RWPE1 (cell line): ENCODE measurements around the gene FAM120C.

Experiments used
- CTCF ChIA-PET: fragments of 350-600 bp; sonication (Branson Sonifier 250); formaldehyde crosslinking; extraction: SDS; loops from one replicate; lab custom pipeline; 2021; lab: Yijun Ruan, JAX
- POLR2A ChIA-PET: fragments of 400-600 bp; formaldehyde crosslinking; extraction: SDS; loops from one replicate; lab custom pipeline; 2020; ENCODE audit warnings: antibody characterized with exemption; ENCODE audit not compliant: low non-redundant PET; lab: Yijun Ruan, JAX
- DNase-seq: peaks from one replicate; pipeline ENCODE4 v3.0.0; 2012; ENCODE audit warnings: low spot score
- H3K27ac ChIP-seq: fragments of 450-650 bp; 2 replicates; pipeline ENCODE4 v1.5.1; 2017
- TF ChIP-seq, protein P1 (sequence below): fragments of 450-650 bp; conservative IDR thresholded peaks from 2 replicates; pipeline ENCODE4 v1.5.1; 2017; ENCODE audit warnings: low read depth, mild to moderate bottlenecking

FAM120C gene

DNA sequence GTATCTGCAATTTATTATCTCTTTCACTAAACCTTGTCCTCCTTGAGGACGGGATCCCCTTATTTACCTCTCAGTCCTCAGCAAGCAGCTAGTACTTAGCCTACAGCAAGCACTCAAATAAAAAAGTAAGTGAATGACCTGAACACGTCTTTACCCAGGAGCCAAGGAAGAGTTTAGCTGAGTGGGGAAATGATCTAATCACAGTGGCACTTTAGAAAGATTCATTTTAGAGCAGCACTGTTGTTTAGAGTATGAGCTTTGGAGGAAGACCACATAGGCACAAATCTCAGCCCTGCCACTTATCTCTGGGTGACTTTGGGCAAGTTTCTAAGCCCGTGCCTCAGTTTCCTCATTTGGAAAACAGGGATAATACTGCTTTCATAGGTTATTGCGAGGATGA is 2.7 kb downstream of the FAM120C start:
- ChIA-PET CTCF (interaction anchor here (0.6 kb wide), 1 partner anchor 470 kb away, joined by 4 read pairs; no protein-coding TSS in a partner anchor), POLR2A (interaction anchor here (1.1 kb wide), 1 partner anchor 137 kb away, joined by 4 read pairs; no protein-coding TSS in a partner anchor)
- DNase-seq, result no peak
- H3K27ac ChIP-seq, result no peak overlapping the region
- TF ChIP-seq, protein P1, sequence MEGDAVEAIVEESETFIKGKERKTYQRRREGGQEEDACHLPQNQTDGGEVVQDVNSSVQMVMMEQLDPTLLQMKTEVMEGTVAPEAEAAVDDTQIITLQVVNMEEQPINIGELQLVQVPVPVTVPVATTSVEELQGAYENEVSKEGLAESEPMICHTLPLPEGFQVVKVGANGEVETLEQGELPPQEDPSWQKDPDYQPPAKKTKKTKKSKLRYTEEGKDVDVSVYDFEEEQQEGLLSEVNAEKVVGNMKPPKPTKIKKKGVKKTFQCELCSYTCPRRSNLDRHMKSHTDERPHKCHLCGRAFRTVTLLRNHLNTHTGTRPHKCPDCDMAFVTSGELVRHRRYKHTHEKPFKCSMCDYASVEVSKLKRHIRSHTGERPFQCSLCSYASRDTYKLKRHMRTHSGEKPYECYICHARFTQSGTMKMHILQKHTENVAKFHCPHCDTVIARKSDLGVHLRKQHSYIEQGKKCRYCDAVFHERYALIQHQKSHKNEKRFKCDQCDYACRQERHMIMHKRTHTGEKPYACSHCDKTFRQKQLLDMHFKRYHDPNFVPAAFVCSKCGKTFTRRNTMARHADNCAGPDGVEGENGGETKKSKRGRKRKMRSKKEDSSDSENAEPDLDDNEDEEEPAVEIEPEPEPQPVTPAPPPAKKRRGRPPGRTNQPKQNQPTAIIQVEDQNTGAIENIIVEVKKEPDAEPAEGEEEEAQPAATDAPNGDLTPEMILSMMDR, result no peak

DNA sequence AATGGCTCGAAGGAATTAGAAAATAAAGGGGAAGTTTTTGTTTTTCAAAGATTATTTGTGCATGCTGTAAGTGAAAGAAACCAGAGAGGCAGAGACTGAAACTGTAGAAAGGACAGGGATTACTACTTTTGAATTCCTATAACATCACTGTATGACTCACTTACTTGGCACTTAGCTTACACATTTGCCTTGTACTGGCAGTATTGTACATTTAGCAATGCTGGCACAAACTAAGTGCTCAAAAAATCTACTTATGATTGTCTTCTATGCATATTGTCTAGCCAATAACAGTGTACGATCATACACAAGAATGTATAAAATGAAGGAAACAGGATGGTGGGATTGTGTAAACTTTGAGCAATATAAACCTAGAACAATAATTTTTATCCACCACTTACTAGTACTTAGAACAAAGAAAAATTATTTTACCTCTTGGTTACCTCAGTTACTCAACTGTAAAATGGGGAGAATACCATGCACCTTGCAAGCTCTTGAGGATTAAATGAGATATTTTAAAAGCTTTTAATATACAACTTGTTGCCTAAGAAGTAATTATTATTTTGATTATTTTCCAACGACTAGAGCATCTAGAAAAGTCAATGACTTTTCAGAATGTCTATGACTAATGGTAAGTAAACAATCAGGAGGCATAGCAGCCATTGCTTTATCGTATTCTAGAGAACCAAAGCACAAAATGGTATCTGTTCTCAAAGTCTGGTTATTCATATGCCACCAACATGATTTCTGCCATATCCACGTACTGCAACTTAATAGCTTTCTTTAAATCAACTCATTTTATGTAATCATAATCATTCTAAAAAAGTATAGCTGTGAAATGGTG is 4.7 kb downstream of the FAM120C start:
- ChIA-PET POLR2A (no interaction called here), CTCF (no interaction called here)
- DNase-seq, result peak; percentile 64
- H3K27ac ChIP-seq, result no peak overlapping the region
- TF ChIP-seq, protein P1, result no peak

DNA sequence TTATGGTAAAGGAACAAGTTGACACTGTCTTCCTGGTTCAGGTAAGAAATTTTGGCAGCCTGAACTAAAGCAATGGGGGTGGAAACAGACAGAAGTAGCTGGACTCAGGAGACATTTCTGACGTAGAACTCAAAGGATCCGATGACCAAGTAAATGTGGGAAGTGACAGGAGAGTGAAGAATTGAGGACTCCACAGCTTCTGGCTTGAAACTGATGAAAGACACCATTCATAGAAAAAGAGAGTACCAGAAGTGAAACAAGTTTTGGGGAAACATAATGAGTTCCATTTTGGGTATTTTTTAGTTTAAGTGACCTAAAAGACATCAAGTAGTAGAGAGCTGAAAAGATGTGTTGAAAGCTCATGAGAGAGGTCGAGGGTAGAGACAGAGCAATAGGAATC is 5.7 kb downstream of the FAM120C start:
- POLR2A ChIA-PET, result no interaction called here
- H3K27ac ChIP-seq, result no peak overlapping the region
- TF ChIP-seq, protein P1, result no peak
- CTCF ChIA-PET, result no interaction called here
- DNase-seq, result no peak

DNA sequence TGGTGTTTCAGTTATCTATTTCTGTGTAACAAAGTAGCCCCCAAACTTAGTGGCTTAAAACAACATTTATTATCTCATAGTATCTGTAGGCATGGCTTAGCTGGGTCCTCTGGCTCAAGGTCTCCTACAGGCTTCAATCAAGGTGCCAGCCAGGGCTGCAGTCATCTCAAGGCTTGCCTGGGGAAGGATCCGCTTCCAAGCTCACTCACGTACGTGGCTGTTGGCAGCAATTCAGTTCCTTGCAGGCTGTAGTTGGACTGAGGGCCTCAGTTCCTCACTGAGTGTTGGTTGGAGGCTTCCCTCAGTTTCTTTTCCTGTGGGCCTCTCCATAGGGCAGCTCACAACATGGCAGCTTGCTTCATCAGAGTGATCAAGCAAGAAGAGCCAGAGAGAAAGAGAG is 9.3 kb downstream of the FAM120C start:
- POLR2A ChIA-PET, result interaction anchor here (0.8 kb wide), 1 partner anchor 266 kb away, joined by 4 read pairs; no protein-coding TSS in a partner anchor
- CTCF ChIA-PET, result no interaction called here
- H3K27ac ChIP-seq, result no peak overlapping the region
- DNase-seq, result no peak
- TF ChIP-seq, protein P1, result no peak

DNA sequence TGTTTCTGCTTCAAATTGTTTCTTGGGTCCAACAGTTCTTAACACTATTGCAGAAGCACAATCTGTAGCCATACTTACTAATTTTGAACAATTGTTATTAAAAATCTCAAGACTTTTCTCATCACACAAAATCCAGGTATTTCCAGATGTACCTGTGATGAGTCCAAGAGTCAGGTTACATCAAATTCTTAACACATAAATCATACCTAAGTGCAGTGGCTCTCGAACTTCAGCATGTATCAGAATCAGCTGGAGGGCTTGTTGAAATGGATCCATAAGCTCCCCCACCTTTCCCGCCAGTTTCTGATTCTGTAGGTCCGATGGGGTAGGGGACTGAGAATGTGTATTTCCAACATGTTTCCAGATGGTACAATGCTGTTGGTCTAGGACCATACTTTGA is 10.6 kb downstream of the FAM120C start:
- H3K27ac ChIP-seq, result no peak overlapping the region
- ChIA-PET CTCF (no interaction called here), POLR2A (no interaction called here)
- peak; percentile 10 for DNase-seq
- TF ChIP-seq, protein P1, result no peak

DNA sequence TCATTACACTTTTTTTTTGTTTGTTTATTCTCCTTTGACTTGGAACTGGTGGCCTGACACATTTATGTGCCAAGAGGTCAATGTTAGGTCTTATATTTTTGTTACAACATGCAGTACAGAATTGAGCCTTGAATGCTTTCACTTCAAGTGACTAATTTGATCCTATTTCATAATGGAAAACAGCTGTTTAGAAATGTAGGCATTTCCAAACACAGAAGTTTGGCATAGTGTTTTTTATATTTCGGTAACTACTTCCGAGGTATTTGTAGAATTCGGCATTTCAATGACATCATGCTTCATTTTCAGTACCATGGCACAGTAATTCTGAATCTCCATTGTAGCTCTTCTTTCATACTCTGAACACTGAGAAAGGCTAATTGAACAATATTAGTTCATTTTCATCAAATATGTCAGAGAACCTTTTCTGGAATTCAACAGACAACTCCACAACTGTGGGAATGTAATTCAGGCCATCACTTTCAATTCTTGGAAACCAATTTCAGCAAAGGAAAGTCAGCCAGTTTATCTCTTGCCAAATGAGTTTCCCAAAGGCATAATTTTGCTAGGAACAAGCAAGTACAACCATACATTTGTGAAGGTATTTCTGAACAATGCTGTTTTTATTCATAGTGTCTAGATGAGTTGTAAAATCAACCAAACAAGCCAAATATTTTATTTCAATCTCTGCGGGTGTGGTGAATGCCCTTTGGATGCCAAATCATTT is 11.4 kb downstream of the FAM120C start:
- TF ChIP-seq, protein P1, result no peak
- POLR2A ChIA-PET, result no interaction called here
- no peak for DNase-seq
- no peak overlapping the region for H3K27ac ChIP-seq
- CTCF ChIA-PET, result no interaction called here
